GM23338 (cell line): ENCODE measurements around the gene GRIA4. TPM values are rescaled to one million over a fixed set of nuclear protein-coding genes. Genes with fewer than 3 reads are reported as not detected.

Experiments
- ATAC-seq: fragments of 200-7000 bp; cut with Tn5 transposase; 3 replicates; pipeline ENCODE4 v1.9.1; 2020
- DNase-seq: peaks from one replicate; pipeline ENCODE4 v3.0.0-alpha.2; 2015; ENCODE audit warnings: low spot score
- H2AFZ ChIP-seq: fragments of 200-600 bp; sonication (generic); 2 replicates; pipeline ENCODE4 v1.8.0; 2016; ENCODE audit warnings: antibody characterized with exemption, mild to moderate bottlenecking, moderate library complexity
- H3F3A ChIP-seq: fragments of 200-600 bp; sonication (generic); replicated peaks from 2 replicates; pipeline ENCODE4 v1.8.0; 2017; ENCODE audit warnings: antibody characterized with exemption, mixed run types, low read depth
- H3K27ac ChIP-seq: fragments of 200-600 bp; sonication (generic); 2 replicates; pipeline ENCODE4 v1.6.1; 2016; ENCODE audit warnings: low read depth
- H3K27me3 ChIP-seq: fragments of 200-600 bp; sonication (generic); 2 replicates; pipeline ENCODE4 v1.8.0; 2016; ENCODE audit warnings: mild to moderate bottlenecking, mixed run types, moderate library complexity; ENCODE audit not compliant: insufficient read depth
- H3K36me3 ChIP-seq: fragments of 200-600 bp; sonication (generic); 2 replicates; pipeline ENCODE4 v1.8.0; 2016; ENCODE audit warnings: mild to moderate bottlenecking; ENCODE audit not compliant: insufficient read depth
- H3K4me1 ChIP-seq: fragments of 200-600 bp; sonication (generic); 2 replicates; pipeline ENCODE4 v1.8.0; 2016; ENCODE audit warnings: mild to moderate bottlenecking, moderate library complexity; ENCODE audit not compliant: insufficient read depth
- H3K4me2 ChIP-seq: fragments of 200-600 bp; sonication (generic); 2 replicates; pipeline ENCODE4 v1.7.1; 2017; ENCODE audit warnings: mixed run types
- H3K4me3 ChIP-seq: fragments of 200-600 bp; sonication (generic); 2 replicates; pipeline ENCODE4 v1.6.1; 2016; ENCODE audit warnings: mixed run types
- H3K79me2 ChIP-seq: fragments of 200-600 bp; sonication (generic); replicated peaks from 2 replicates; pipeline ENCODE4 v1.8.0; 2017; ENCODE audit warnings: mild to moderate bottlenecking; ENCODE audit not compliant: insufficient read depth
- H3K9me2 ChIP-seq: fragments of 200-600 bp; sonication (generic); 2 replicates; pipeline ENCODE4 v1.8.0; 2017; ENCODE audit not compliant: insufficient read depth
- H4K20me1 ChIP-seq: fragments of 200-600 bp; sonication (generic); replicated peaks from 2 replicates; pipeline ENCODE4 v1.8.0; 2017; ENCODE audit warnings: mild to moderate bottlenecking; ENCODE audit not compliant: insufficient read depth
- H3K27ac Mint-ChIP-seq: 2 replicates; pipeline ENCODE4 v1.8.0; 2020; ENCODE audit warnings: inconsistent platforms, mild to moderate bottlenecking, moderate library complexity, mixed read lengths
- H3K27me3 Mint-ChIP-seq: 3 replicates; pipeline ENCODE4 v1.8.0; 2022; ENCODE audit warnings: low read depth, mild to moderate bottlenecking, moderate library complexity, mixed read lengths, inconsistent platforms; ENCODE audit not compliant: insufficient read depth, poor library complexity
- H3K36me3 Mint-ChIP-seq: 3 replicates; pipeline ENCODE4 v1.8.0; 2021; ENCODE audit warnings: low read depth, mild to moderate bottlenecking, inconsistent platforms, moderate library complexity, mixed read lengths
- H3K4me1 Mint-ChIP-seq: 3 replicates; pipeline ENCODE4 v1.8.0; 2020; ENCODE audit warnings: mild to moderate bottlenecking, inconsistent platforms, mixed read lengths
- H3K4me3 Mint-ChIP-seq: 3 replicates; pipeline ENCODE4 v1.8.0; 2021; ENCODE audit warnings: moderate library complexity, mild to moderate bottlenecking, inconsistent platforms, mixed read lengths
- H3K9me3 Mint-ChIP-seq: 3 replicates; pipeline ENCODE4 v1.8.0; 2020; ENCODE audit warnings: moderate library complexity, mild to moderate bottlenecking, inconsistent platforms, mixed read lengths
- CREB1 ChIP-seq: fragments of 250-450 bp; sonication (Bioruptor Pico); IDR thresholded peaks from 2 replicates; pipeline ENCODE4 v1.5.0; 2020; ENCODE audit warnings: low read depth, mild to moderate bottlenecking, moderate library complexity
- EZH2phosphoT487 ChIP-seq: fragments of 200-600 bp; sonication (generic); IDR thresholded peaks from one replicate; pipeline ENCODE4 v1.8.1; 2018; ENCODE audit warnings: antibody characterized with exemption; ENCODE audit not compliant: unreplicated experiment
- JUNB ChIP-seq: IDR thresholded peaks from one replicate; pipeline ENCODE4 v1.6.1; 2016; ENCODE audit warnings: antibody characterized with exemption; ENCODE audit not compliant: unreplicated experiment
- NANOG ChIP-seq: IDR thresholded peaks from 2 replicates; pipeline ENCODE4 v1.6.1; 2016; ENCODE audit warnings: antibody characterized with exemption, borderline replicate concordance
- POLR2AphosphoS5 ChIP-seq: IDR thresholded peaks from 2 replicates; pipeline ENCODE4 v1.6.1; 2016; ENCODE audit warnings: antibody characterized with exemption, low read depth
- STAT1 ChIP-seq: IDR thresholded peaks from one replicate; pipeline ENCODE4 v1.6.1; 2016; ENCODE audit warnings: antibody characterized with exemption; ENCODE audit not compliant: unreplicated experiment
- ZNF114 ChIP-seq: fragments of 250-450 bp; sonication (Bioruptor Pico); IDR thresholded peaks from 2 replicates; pipeline ENCODE4 v1.5.0; 2020; ENCODE audit warnings: mild to moderate bottlenecking, moderate library complexity
- ZNF331 ChIP-seq: fragments of 250-450 bp; sonication (Bioruptor Pico); IDR thresholded peaks from 2 replicates; pipeline ENCODE4 v1.5.0; 2020; ENCODE audit warnings: low read depth, mild to moderate bottlenecking, moderate library complexity
- polyA plus RNA-seq: library from polyadenylated mRNA; unstranded; fragments of >200 nt; fragmentation: Nextera tagmentation; extraction: Ambion mirVana; gene quantifications from 2 replicates; pipeline ENCODE4 v1.2.1, GENCODE V29; 2016
- total RNA-seq: library from RNA; depleted of rRNA; stranded (reverse); fragments of >200 nt; shearing (Covaris generic); gene quantifications from 2 replicates; pipeline ENCODE4 v1.2.3, GENCODE V29; 2014
- TF ChIP-seq, protein P1 (sequence below): IDR thresholded peaks from one replicate; pipeline ENCODE4 v1.6.1; 2018; ENCODE audit warnings: antibody characterized with exemption; ENCODE audit not compliant: unreplicated experiment
- TF ChIP-seq, protein P2 (sequence below): fragments of 250-450 bp; sonication (Bioruptor Pico); IDR thresholded peaks from 2 replicates; pipeline ENCODE4 v1.5.0; 2020; ENCODE audit warnings: mild to moderate bottlenecking, moderate library complexity
- TF ChIP-seq, protein P3 (sequence below): IDR thresholded peaks from 2 replicates; pipeline ENCODE4 v1.6.1; 2016; ENCODE audit warnings: antibody characterized with exemption
- TF ChIP-seq, protein P4 (sequence below), 2 experiments: fragments of 200-600 bp in 1 of 2; sonication (generic) in 1 of 2; conservative IDR thresholded peaks; 2 replicates each; pipeline versions ENCODE4 v1.5.1 to v1.6.1; 2016 to 2017; ENCODE audit warnings: antibody characterized with exemption in 2 of 2, low read depth in 2 of 2, mild to moderate bottlenecking in 2 of 2, moderate library complexity in 1 of 2

The GRIA4 gene
- total and polyA plus RNA-seq, 2 experiments from 2014 or later: 17.8 to 71.1 TPM

DNA sequence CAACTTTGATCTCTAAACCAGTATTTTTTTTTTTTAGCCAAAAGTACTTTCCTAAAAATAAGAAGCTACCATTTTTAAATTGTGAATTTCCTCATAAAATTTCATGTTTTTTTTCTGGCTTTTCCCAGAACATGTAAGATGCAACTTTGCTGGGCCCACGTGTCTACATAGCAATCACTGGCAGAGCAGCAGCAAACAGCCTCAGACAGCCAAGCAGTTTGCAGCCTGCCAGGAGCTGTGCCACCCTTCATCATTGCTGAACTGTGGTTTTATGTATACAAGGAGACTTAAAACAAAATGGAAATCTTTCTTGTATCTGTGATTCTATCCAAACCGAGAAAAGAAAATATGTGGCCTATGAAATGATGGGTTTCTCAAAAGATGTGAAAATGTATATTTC, 110.2 kb downstream of the GRIA4 start:
- Histone ChIP-seq H2AFZ (no peak overlapping the region), H3K79me2 (no peaks in the 10 kb centered on the region), H4K20me1 (no peaks in the 10 kb centered on the region), H3F3A (no peaks in the 10 kb centered on the region), H3K4me1 (peaks cover 11% of the 10 kb centered on the region; the same call in 1 of the 2 replicates), H3K4me3 (no peak overlapping the region), H3K27me3 (no peaks in the 10 kb centered on the region), H3K27ac (no peak overlapping the region), H3K36me3 (no peaks in the 10 kb centered on the region), H3K9me2 (no peaks in the 10 kb centered on the region), H3K4me2 (no peak overlapping the region)
- TF ChIP-seq, protein P1, sequence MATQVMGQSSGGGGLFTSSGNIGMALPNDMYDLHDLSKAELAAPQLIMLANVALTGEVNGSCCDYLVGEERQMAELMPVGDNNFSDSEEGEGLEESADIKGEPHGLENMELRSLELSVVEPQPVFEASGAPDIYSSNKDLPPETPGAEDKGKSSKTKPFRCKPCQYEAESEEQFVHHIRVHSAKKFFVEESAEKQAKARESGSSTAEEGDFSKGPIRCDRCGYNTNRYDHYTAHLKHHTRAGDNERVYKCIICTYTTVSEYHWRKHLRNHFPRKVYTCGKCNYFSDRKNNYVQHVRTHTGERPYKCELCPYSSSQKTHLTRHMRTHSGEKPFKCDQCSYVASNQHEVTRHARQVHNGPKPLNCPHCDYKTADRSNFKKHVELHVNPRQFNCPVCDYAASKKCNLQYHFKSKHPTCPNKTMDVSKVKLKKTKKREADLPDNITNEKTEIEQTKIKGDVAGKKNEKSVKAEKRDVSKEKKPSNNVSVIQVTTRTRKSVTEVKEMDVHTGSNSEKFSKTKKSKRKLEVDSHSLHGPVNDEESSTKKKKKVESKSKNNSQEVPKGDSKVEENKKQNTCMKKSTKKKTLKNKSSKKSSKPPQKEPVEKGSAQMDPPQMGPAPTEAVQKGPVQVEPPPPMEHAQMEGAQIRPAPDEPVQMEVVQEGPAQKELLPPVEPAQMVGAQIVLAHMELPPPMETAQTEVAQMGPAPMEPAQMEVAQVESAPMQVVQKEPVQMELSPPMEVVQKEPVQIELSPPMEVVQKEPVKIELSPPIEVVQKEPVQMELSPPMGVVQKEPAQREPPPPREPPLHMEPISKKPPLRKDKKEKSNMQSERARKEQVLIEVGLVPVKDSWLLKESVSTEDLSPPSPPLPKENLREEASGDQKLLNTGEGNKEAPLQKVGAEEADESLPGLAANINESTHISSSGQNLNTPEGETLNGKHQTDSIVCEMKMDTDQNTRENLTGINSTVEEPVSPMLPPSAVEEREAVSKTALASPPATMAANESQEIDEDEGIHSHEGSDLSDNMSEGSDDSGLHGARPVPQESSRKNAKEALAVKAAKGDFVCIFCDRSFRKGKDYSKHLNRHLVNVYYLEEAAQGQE: no peak
- TF ChIP-seq NANOG (no peak), JUNB (no peak), ZNF331 (no peak), STAT1 (no peak), CREB1 (no peak), EZH2phosphoT487 (no peak), POLR2AphosphoS5 (no peak), ZNF114 (no peak)
- TF ChIP-seq, protein P2, sequence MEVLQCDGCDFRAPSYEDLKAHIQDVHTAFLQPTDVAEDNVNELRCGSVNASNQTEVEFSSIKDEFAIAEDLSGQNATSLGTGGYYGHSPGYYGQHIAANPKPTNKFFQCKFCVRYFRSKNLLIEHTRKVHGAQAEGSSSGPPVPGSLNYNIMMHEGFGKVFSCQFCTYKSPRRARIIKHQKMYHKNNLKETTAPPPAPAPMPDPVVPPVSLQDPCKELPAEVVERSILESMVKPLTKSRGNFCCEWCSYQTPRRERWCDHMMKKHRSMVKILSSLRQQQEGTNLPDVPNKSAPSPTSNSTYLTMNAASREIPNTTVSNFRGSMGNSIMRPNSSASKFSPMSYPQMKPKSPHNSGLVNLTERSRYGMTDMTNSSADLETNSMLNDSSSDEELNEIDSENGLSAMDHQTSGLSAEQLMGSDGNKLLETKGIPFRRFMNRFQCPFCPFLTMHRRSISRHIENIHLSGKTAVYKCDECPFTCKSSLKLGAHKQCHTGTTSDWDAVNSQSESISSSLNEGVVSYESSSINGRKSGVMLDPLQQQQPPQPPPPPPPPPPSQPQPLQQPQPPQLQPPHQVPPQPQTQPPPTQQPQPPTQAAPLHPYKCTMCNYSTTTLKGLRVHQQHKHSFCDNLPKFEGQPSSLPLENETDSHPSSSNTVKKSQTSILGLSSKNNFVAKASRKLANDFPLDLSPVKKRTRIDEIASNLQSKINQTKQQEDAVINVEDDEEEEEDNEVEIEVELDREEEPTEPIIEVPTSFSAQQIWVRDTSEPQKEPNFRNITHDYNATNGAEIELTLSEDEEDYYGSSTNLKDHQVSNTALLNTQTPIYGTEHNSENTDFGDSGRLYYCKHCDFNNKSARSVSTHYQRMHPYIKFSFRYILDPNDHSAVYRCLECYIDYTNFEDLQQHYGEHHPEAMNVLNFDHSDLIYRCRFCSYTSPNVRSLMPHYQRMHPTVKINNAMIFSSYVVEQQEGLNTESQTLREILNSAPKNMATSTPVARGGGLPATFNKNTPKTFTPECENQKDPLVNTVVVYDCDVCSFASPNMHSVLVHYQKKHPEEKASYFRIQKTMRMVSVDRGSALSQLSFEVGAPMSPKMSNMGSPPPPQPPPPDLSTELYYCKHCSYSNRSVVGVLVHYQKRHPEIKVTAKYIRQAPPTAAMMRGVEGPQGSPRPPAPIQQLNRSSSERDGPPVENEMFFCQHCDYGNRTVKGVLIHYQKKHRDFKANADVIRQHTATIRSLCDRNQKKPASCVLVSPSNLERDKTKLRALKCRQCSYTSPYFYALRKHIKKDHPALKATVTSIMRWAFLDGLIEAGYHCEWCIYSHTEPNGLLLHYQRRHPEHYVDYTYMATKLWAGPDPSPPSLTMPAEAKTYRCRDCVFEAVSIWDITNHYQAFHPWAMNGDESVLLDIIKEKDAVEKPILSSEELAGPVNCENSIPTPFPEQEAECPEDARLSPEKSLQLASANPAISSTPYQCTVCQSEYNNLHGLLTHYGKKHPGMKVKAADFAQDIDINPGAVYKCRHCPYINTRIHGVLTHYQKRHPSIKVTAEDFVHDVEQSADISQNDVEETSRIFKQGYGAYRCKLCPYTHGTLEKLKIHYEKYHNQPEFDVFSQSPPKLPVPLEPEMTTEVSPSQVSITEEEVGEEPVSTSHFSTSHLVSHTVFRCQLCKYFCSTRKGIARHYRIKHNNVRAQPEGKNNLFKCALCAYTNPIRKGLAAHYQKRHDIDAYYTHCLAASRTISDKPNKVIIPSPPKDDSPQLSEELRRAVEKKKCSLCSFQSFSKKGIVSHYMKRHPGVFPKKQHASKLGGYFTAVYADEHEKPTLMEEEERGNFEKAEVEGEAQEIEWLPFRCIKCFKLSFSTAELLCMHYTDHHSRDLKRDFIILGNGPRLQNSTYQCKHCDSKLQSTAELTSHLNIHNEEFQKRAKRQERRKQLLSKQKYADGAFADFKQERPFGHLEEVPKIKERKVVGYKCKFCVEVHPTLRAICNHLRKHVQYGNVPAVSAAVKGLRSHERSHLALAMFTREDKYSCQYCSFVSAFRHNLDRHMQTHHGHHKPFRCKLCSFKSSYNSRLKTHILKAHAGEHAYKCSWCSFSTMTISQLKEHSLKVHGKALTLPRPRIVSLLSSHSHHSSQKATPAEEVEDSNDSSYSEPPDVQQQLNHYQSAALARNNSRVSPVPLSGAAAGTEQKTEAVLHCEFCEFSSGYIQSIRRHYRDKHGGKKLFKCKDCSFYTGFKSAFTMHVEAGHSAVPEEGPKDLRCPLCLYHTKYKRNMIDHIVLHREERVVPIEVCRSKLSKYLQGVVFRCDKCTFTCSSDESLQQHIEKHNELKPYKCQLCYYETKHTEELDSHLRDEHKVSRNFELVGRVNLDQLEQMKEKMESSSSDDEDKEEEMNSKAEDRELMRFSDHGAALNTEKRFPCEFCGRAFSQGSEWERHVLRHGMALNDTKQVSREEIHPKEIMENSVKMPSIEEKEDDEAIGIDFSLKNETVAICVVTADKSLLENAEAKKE: no peak
- TF ChIP-seq, protein P3, sequence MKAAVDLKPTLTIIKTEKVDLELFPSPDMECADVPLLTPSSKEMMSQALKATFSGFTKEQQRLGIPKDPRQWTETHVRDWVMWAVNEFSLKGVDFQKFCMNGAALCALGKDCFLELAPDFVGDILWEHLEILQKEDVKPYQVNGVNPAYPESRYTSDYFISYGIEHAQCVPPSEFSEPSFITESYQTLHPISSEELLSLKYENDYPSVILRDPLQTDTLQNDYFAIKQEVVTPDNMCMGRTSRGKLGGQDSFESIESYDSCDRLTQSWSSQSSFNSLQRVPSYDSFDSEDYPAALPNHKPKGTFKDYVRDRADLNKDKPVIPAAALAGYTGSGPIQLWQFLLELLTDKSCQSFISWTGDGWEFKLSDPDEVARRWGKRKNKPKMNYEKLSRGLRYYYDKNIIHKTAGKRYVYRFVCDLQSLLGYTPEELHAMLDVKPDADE: no peak
- TF ChIP-seq, protein P4, sequence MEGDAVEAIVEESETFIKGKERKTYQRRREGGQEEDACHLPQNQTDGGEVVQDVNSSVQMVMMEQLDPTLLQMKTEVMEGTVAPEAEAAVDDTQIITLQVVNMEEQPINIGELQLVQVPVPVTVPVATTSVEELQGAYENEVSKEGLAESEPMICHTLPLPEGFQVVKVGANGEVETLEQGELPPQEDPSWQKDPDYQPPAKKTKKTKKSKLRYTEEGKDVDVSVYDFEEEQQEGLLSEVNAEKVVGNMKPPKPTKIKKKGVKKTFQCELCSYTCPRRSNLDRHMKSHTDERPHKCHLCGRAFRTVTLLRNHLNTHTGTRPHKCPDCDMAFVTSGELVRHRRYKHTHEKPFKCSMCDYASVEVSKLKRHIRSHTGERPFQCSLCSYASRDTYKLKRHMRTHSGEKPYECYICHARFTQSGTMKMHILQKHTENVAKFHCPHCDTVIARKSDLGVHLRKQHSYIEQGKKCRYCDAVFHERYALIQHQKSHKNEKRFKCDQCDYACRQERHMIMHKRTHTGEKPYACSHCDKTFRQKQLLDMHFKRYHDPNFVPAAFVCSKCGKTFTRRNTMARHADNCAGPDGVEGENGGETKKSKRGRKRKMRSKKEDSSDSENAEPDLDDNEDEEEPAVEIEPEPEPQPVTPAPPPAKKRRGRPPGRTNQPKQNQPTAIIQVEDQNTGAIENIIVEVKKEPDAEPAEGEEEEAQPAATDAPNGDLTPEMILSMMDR (conservative IDR thresholded peaks at IDR 0.05; ENCODE audit: low read depth in 2 of 2): no peak
- no peak for DNase-seq
- H3K9me3 Mint-ChIP-seq: no peaks in the 10 kb centered on the region; the same call in 1 of the 3 replicates
- peaks cover 16% of the 10 kb centered on the region for H3K4me1 Mint-ChIP-seq
- no peak overlapping the region for H3K4me3 Mint-ChIP-seq
- no peak overlapping the region; the same call in 1 of the 2 replicates for H3K27ac Mint-ChIP-seq
- no peak for ATAC-seq
- peaks cover 8% of the 10 kb centered on the region; the same call in 2 of the 3 replicates for H3K36me3 Mint-ChIP-seq
- no peaks in the 10 kb centered on the region for H3K27me3 Mint-ChIP-seq
